Breast epithelium (tissue), 3 donors: Measurements from ENCODE around the gene RNF10.

ENCODE experiments used
- CTCF ChIP-seq, 3 donors: fragments of 450-650 bp; IDR thresholded peaks; one replicate each; pipeline ENCODE4 v1.5.1; 2016 to 2017; ENCODE audit warnings: antibody characterized with exemption in 3 of 3, mild to moderate bottlenecking in 3 of 3, moderate library complexity in 3 of 3
- POLR2A ChIP-seq: fragments of 450-650 bp; IDR thresholded peaks from one replicate; pipeline ENCODE4 v1.6.1; 2016; ENCODE audit warnings: antibody characterized with exemption, mild to moderate bottlenecking, moderate library complexity
- POLR2AphosphoS5 ChIP-seq, 3 donors: sonication (generic); formaldehyde crosslinking; IDR thresholded peaks; one replicate each; pipeline ENCODE4 v1.6.1; 2017; ENCODE audit warnings: antibody characterized with exemption in 3 of 3

- no peak for TF ChIP-seq POLR2A
- TF ChIP-seq POLR2AphosphoS5 (IDR thresholded peaks at IDR 0.05), result no peak
- TF ChIP-seq CTCF (IDR thresholded peaks at IDR 0.05), result no peak
Measured at GRCh38 chr12:120588371-120588770, 54.2 kb downstream of the RNF10 start.
